OCI-LY7 (cell line): ENCODE measurements around the gene PLCL2. TPM values are rescaled to one million over a fixed set of nuclear protein-coding genes. Genes with fewer than 3 reads are reported as not detected.

ENCODE experiments used
- BruUV-seq: library from RNA; stranded (reverse); fragments of 400-500 nt; replicated peaks from 2 replicates; lab custom pipeline; 2021; lab: Mats Ljungman, UMichigan
- CTCF ChIA-PET: fragments of 300-600 bp; sonication (Branson Sonifier 250); formaldehyde crosslinking; loops from one replicate; lab custom pipeline; 2022; ENCODE audit warnings: antibody characterized with exemption; ENCODE audit not compliant: unreplicated experiment; lab: Charles Lee
- POLR2A ChIA-PET: fragments of 300-600 bp; sonication (Branson Sonifier 250); formaldehyde crosslinking; loops from one replicate; lab custom pipeline; 2022; ENCODE audit warnings: antibody characterized with exemption; lab: Charles Lee
- DNase-seq: peaks from one replicate; pipeline ENCODE4 v3.0.0-alpha.2; 2015; ENCODE audit warnings: low spot score
- H2AFZ ChIP-seq: fragments of 200-600 bp; sonication (generic), shearing (Covaris generic); 2 replicates; pipeline ENCODE4 v1.6.1; 2014; ENCODE audit warnings: mild to moderate bottlenecking, antibody characterized with exemption, low read length, moderate library complexity
- H3K27ac ChIP-seq: fragments of 200-600 bp; sonication (generic); 2 replicates; pipeline ENCODE4 v1.5.1; 2014; ENCODE audit warnings: mixed run types, low read depth, mild to moderate bottlenecking, moderate library complexity, low read length, inconsistent platforms; ENCODE audit not compliant: poor library complexity, severe bottlenecking
- H3K36me3 ChIP-seq: fragments of 200-600 bp; sonication (generic); 2 replicates; pipeline ENCODE4 v1.6.1; 2014; ENCODE audit warnings: mild to moderate bottlenecking, antibody characterized with exemption, low read length, moderate library complexity, mixed read lengths; ENCODE audit not compliant: insufficient read depth
- H3K4me1 ChIP-seq: fragments of 200-600 bp; sonication (generic); 2 replicates; pipeline ENCODE4 v1.5.1; 2014; ENCODE audit warnings: mild to moderate bottlenecking, low read length; ENCODE audit not compliant: insufficient read depth, poor library complexity, severe bottlenecking
- H3K4me2 ChIP-seq: fragments of 200-600 bp; sonication (generic); 2 replicates; pipeline ENCODE4 v1.6.1; 2014; ENCODE audit warnings: mild to moderate bottlenecking, low read length
- H3K4me3 ChIP-seq: fragments of 200-600 bp; sonication (generic); 2 replicates; pipeline ENCODE4 v1.5.1; 2014; ENCODE audit warnings: mild to moderate bottlenecking, low read depth, low read length; ENCODE audit not compliant: poor library complexity, severe bottlenecking
- H3K79me2 ChIP-seq: fragments of 200-600 bp; sonication (generic); 2 replicates; pipeline ENCODE4 v1.6.1; 2016; ENCODE audit warnings: low read depth, mild to moderate bottlenecking, low read length, moderate library complexity, mixed read lengths; ENCODE audit not compliant: insufficient read depth
- H3K9me2 ChIP-seq: fragments of 200-600 bp; sonication (generic); 2 replicates; pipeline ENCODE4 v1.6.1; 2016; ENCODE audit warnings: mild to moderate bottlenecking, low read length, mixed read lengths; ENCODE audit not compliant: insufficient read depth
- H3K9me3 ChIP-seq: fragments of 200-600 bp; sonication (generic); 2 replicates; pipeline ENCODE4 v1.6.1; 2014; ENCODE audit warnings: mild to moderate bottlenecking, mixed run types, low read length, mixed read lengths
- H4K20me1 ChIP-seq: fragments of 200-600 bp; sonication (generic); 2 replicates; pipeline ENCODE4 v1.6.1; 2014; ENCODE audit warnings: mild to moderate bottlenecking, antibody characterized with exemption, low read length, moderate library complexity, mixed read lengths; ENCODE audit not compliant: insufficient read depth
- EZH2phosphoT487 ChIP-seq: fragments of 200-600 bp; sonication (generic); IDR thresholded peaks from 2 replicates; pipeline ENCODE4 v1.6.1; 2018; ENCODE audit warnings: low read depth, borderline replicate concordance, mild to moderate bottlenecking, mixed run types, antibody characterized with exemption, low read length, moderate library complexity, mixed read lengths
- intact Hi-C: fragments of 100-400 bp; cut with micrococcal nuclease; formaldehyde crosslinking; loops from one replicate; pipeline ENCODE4 v1.10.0; 2022; ENCODE audit not compliant: unreplicated experiment
- total RNA-seq, 2 experiments: library from RNA; depleted of rRNA in 1 of 2; stranded (reverse); fragments of >200 nt in 1 of 2; shearing (Covaris generic) in 1 of 2; gene quantifications; 2 replicates each; pipeline ENCODE4 v1.2.3, GENCODE V29; 2014 to 2022
- TF ChIP-seq, protein P1 (sequence below): fragments of 200-600 bp; sonication (generic); conservative IDR thresholded peaks from 2 replicates; pipeline ENCODE4 v1.5.1; 2014; ENCODE audit warnings: mild to moderate bottlenecking, antibody characterized with exemption, low read length, moderate library complexity, mixed read lengths

Gene PLCL2
- total RNA-seq, 2 experiments from 2014 or later: 34.1 to 41.6 TPM

DNA sequence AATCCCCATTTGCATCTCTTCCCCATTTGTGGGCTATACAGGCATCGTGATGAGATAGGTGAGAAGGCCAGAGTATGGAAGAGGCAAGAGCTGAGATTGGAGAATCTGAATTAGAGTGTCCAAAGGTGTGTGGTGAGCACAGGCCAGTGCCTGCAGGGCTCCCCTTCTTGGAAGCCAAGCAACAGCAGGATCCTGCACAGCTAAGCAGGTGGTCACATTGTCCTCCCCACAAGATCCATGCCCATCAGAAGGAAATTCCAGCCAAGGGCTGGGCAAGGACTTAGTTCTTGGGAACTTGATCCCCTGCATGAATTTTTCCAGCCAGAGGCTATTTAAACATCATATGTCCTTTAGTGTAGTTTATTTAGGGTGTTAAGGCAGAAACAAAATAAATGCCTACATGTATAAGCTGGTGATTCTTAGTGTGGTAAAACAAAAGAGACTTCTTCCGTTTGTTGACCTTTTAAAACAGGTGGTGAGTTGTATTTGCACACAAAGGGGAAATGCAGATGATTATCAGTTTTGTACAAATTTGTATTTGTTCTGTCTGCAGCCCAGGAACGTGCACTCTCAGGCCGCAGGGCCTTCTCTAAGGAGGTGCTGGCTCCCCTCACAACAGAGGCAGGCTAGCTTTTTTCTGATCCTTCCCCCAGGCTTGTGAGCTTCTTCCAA lies 110.2 kb downstream of the PLCL2 start:
- H3K36me3 ChIP-seq: no peaks in the 10 kb centered on the region
- H3K4me3 ChIP-seq: no peak overlapping the region
- no peaks in the 10 kb centered on the region for H3K9me3 ChIP-seq
- POLR2A ChIA-PET: interaction anchor here (0.6 to 2.7 kb wide), 8 partner anchors 10 to 166 kb away, joined by 3 to 7 read pairs (median 4); no protein-coding TSS in a partner anchor
- H3K4me2 ChIP-seq: no peak overlapping the region
- H3K79me2 ChIP-seq: peaks cover 4% of the 10 kb centered on the region; the same call in 1 of the 2 replicates
- no peak overlapping the region for H2AFZ ChIP-seq
- BruUV-seq: no TSS peak
- no peak for TF ChIP-seq EZH2phosphoT487
- TF ChIP-seq, protein P1, sequence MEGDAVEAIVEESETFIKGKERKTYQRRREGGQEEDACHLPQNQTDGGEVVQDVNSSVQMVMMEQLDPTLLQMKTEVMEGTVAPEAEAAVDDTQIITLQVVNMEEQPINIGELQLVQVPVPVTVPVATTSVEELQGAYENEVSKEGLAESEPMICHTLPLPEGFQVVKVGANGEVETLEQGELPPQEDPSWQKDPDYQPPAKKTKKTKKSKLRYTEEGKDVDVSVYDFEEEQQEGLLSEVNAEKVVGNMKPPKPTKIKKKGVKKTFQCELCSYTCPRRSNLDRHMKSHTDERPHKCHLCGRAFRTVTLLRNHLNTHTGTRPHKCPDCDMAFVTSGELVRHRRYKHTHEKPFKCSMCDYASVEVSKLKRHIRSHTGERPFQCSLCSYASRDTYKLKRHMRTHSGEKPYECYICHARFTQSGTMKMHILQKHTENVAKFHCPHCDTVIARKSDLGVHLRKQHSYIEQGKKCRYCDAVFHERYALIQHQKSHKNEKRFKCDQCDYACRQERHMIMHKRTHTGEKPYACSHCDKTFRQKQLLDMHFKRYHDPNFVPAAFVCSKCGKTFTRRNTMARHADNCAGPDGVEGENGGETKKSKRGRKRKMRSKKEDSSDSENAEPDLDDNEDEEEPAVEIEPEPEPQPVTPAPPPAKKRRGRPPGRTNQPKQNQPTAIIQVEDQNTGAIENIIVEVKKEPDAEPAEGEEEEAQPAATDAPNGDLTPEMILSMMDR: no peak
- H3K27ac ChIP-seq: no peak overlapping the region
- H3K9me2 ChIP-seq: no peaks in the 10 kb centered on the region
- intact Hi-C loops: no loop called here
- 0 out of 2 replicates have a peak, but pooled peaks cover 3% of the 10 kb centered on the region for H4K20me1 ChIP-seq
- CTCF ChIA-PET: no interaction called here
- H3K4me1 ChIP-seq: no peaks in the 10 kb centered on the region
- no peak for DNase-seq

- Histone ChIP-seq H3K9me3 (no peaks in the 10 kb centered on the region), H2AFZ (no peak overlapping the region), H3K4me1 (no peaks in the 10 kb centered on the region), H3K27ac (no peak overlapping the region), H3K79me2 (peaks cover 5% of the 10 kb centered on the region; the same call in 1 of the 2 replicates), H3K4me2 (no peak overlapping the region), H3K36me3 (no peaks in the 10 kb centered on the region), H3K4me3 (no peak overlapping the region), H4K20me1 (no peaks in the 10 kb centered on the region), H3K9me2 (no peaks in the 10 kb centered on the region)
- intact Hi-C loops: no loop called here
- ChIA-PET POLR2A (interaction anchor here (1.9 to 2.7 kb wide), 2 partner anchors 10 to 11 kb away, joined by 5 to 7 read pairs; no protein-coding TSS in a partner anchor), CTCF (no interaction called here)
- DNase-seq: no peak
- no peak for TF ChIP-seq EZH2phosphoT487
- TF ChIP-seq, protein P1: no peak
- BruUV-seq: no TSS peak
These were observed 110.8 kb downstream of the PLCL2 start for GRCh38 chr3:16995601-16996000.
